Body of pancreas (tissue), 4 donors: ENCODE results near the gene ARHGAP15.

ENCODE experiments used
- POLR2A ChIP-seq, 3 donors: fragments of 450-650 bp; IDR thresholded peaks; one replicate each; pipeline ENCODE4 v1.6.1; 2016; ENCODE audit warnings: antibody characterized with exemption in 3 of 3, mild to moderate bottlenecking in 2 of 3
- TF ChIP-seq, protein P1 (sequence below), 7 experiments: fragments of 450-650 bp in 4 of 7; fragments of 200-600 bp in 3 of 7; sonication (generic) in 3 of 7; IDR thresholded peaks; one replicate each; pipeline ENCODE4 v1.5.1; 2016 to 2019; ENCODE audit warnings: antibody characterized with exemption in 7 of 7

DNA sequence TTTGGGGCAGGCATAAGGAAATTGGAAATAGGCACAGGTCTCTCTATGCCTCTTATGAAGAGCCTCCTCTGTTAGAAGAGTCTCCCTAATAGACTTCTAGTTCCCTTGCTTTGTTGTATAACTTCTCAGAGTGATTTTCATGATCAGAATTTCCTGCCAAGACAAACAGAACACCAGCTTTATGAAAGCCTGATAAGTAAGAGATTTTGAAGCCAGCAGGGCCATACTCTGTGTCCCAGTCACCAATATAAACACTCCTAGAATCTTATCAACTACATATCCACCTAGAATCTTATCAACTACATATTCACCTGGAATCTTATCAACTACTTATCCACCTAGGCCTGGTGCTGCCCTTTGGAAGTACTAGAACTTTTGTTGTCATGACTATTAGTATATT, 579.5 kb downstream of the ARHGAP15 start:
- TF ChIP-seq, protein P1, sequence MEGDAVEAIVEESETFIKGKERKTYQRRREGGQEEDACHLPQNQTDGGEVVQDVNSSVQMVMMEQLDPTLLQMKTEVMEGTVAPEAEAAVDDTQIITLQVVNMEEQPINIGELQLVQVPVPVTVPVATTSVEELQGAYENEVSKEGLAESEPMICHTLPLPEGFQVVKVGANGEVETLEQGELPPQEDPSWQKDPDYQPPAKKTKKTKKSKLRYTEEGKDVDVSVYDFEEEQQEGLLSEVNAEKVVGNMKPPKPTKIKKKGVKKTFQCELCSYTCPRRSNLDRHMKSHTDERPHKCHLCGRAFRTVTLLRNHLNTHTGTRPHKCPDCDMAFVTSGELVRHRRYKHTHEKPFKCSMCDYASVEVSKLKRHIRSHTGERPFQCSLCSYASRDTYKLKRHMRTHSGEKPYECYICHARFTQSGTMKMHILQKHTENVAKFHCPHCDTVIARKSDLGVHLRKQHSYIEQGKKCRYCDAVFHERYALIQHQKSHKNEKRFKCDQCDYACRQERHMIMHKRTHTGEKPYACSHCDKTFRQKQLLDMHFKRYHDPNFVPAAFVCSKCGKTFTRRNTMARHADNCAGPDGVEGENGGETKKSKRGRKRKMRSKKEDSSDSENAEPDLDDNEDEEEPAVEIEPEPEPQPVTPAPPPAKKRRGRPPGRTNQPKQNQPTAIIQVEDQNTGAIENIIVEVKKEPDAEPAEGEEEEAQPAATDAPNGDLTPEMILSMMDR (IDR thresholded peaks at IDR 0.05) = no peak
- TF ChIP-seq POLR2A (IDR thresholded peaks at IDR 0.05) = no peak
